GM20000 (cell line): ENCODE measurements around the gene HOXC10.

ENCODE experiments used
- DNase-seq: peaks from one replicate; pipeline ENCODE4 v3.0.0; 2012; ENCODE audit warnings: low spot score
- TF ChIP-seq, protein P1 (sequence below): IDR thresholded peaks from 2 replicates; pipeline ENCODE4 v1.5.1; 2012; ENCODE audit warnings: mild to moderate bottlenecking, control low read depth; ENCODE audit errors: extremely low read depth, missing control alignments

HOXC10 gene

DNA sequence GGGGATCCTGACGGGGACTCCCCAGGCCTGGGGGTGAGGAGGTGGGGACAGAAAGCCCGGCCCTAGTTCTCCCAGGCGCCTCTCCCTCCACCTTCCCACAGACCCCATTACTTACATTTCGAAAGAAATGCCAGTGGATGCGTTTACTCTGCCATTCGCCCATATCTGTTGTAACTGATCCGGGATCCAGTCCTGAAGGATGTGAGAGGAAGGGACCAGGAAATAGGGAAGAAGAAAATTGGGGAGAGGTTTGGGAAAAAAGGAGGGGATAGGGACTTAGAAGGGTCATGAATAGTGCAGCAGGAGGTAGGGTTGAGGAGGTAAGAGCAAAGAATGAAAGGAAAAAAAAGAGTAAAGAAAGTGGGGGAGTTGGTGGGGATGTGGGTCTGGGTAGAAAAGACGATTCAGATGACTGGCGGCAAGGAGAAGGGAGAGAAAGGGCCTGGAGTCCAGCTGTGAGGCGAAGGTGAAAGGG, 29.1 kb upstream of the HOXC10 start:
- TF ChIP-seq, protein P1, sequence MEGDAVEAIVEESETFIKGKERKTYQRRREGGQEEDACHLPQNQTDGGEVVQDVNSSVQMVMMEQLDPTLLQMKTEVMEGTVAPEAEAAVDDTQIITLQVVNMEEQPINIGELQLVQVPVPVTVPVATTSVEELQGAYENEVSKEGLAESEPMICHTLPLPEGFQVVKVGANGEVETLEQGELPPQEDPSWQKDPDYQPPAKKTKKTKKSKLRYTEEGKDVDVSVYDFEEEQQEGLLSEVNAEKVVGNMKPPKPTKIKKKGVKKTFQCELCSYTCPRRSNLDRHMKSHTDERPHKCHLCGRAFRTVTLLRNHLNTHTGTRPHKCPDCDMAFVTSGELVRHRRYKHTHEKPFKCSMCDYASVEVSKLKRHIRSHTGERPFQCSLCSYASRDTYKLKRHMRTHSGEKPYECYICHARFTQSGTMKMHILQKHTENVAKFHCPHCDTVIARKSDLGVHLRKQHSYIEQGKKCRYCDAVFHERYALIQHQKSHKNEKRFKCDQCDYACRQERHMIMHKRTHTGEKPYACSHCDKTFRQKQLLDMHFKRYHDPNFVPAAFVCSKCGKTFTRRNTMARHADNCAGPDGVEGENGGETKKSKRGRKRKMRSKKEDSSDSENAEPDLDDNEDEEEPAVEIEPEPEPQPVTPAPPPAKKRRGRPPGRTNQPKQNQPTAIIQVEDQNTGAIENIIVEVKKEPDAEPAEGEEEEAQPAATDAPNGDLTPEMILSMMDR = no peak
- no peak for DNase-seq

DNA sequence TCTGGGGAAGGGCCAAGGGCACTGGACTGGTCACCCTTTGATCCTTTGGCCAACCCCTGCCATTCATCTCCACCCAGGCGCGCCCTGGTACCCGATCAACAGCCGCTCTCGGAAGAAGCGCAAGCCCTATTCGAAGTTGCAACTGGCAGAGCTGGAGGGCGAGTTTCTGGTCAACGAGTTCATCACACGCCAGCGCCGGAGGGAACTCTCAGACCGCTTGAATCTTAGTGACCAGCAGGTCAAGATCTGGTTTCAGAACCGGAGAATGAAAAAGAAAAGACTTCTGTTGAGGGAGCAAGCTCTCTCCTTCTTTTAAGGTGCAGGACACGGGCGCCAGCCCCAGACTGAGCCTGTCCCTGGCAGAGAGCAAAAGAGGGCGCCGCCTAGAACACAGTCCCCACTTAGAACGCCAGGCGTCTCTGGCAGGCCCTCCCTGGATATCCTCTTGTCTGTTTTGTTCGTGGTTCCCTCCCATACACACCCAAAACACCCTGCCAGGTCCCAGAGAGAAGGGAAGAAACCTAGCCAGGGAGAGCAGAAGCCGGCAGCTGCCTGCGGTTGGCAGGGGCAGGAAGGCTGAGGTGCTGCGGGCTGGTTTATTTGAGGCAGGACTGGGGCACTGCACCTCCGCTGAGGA, 28.6 kb upstream of the HOXC10 start:
- DNase-seq = no peak
- TF ChIP-seq, protein P1 = no peak

DNA sequence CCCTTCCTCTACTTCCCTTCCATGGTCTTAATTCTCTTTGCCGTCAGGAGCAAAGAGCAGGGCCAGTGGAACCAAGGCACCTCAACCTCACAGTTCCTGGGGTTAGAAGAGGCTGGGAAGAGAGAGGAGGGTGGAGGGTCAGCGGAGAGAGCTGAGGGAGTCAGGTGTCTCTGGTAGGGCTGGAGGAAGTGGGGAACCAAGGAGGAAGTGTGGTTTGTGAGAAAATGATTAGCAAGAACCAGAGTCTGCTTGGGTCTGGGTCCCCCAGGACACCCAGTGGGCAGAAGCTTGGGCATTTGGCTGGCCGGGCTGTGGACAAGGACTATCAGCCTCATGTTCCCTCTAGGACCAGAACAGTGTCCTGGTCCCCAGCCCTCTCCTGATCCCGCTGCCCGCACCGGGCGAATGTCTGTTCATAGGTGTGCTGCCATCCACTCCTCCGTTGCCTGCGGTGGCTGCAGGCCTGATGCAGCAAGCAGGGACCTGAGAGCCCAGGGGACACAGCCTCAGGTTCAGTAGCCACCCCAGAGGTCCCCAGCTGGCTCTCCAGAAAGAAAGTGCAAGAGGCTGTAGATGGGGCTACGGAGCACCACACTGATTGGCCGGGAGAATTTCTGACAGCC, 27.9 kb upstream of the HOXC10 start:
- TF ChIP-seq, protein P1 = no peak
- DNase-seq = no peak

DNA sequence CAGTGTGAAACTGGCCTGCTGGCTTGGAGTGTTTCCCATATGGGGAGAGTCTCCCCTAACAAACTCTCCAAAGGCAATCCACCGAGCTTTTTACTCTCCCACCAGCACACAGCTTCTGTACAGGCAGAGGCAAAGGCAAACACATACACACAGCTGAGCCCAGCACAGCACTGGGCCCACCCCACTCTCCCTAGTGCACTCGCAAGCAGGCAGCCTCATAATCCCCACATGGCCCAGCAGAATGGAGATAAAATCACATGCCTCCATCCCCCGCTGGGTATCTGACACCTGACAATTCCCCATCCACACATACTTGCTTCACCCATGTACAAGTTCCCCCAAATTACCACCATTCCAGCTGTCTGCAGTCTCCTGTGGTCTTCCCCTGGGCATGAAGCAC, 26.8 kb upstream of the HOXC10 start:
- TF ChIP-seq, protein P1 = no peak
- no peak for DNase-seq

DNA sequence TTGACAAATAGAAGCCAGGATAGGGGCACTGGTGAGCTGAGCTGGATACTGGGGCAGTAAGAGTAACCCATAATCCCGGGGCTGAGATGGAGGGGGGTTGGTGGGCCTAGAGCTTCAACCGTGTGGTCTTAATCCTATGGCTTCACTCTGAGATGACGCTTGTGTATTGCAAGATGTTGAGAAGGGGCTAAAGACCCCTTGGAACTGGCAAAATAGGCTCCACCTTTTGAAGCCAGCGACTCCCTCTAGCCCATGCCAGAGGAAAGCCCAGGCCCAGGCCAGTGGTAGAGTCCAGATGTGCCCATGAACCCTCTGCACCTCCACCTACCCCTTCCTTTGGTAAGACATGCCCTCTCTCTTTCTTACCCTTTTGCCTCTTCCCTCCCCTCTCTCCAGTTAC, 25.6 kb upstream of the HOXC10 start:
- TF ChIP-seq, protein P1 = no peak
- no peak for DNase-seq

DNA sequence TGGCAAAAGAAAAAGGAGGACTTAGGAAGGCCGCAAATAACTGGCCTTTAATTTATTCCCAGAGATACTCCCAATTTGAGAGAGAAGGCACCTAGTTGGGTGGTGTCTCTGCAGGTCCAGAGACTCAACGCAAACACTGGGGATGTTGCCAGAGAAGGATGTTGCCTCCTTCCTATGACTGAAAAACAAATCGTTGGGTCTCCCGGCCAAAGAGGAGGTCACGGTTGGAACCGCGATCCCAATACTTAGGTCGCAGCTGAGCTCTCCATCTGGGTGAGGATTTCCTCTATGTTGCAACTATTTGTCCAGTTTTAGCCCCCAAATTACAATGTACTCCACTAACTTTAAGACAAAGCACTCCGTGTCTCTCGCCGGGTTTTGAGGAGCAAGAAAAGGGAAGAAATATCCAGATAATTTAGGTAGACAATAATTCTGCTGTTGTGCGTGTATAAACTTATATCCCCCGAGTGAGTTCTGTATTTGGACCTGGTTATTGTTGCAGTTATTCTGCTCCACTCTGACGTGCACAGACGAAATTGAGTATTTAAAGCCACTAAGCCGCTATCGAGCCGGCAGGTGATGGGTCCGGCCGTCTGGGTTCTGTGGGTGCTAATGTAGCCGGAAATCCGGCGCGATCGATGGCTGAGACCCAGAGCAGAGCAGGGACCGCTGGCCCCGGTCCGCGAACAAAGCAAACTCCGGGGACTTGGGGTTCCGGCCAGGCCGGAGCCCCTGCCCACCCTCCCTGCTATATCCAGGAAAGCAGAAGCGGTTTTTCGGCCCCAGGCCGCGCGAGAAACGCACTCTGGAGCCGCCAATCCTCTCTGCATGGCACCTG, 24.5 kb upstream of the HOXC10 start:
- DNase-seq = no peak
- TF ChIP-seq, protein P1 = no peak

DNA sequence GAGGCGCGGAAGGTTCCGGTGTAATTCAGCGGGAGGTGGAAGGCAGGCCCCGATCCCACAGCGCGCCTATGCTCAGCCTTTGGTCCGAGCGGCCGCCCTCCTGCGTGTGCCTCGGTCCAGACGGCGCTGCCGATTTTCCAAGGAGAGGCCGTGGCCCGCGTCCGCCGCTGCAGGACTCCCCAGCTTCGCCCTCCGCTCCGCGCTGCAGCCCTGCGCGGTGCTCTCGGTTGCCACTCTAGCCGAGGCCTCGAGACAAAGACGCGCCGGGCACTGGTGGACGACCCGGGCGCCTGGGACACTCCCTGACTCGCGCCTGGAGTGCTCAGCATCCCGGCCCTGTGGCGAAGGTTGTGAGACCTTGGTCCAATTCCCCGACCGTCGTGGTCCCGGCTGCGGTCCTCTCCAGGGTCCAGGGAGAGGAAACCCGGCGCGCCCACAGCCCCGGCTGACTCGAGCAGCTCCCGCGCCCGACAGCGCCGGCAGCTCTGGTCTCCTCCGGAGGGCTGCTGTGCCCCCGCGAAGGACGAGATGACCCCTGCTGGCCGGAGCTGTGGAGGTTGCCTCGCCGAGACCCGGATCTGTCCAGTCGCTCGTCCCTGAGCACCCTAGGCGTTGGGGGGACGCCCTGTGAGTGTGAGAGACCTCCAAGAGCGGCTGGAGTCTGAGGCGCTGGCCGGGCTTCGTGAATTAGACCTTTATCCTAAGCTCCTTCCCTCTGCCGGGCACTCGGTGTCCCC, 23.8 kb upstream of the HOXC10 start:
- TF ChIP-seq, protein P1 = no peak
- DNase-seq = no peak
